ENCODE results near the gene STOML3.

Gene STOML3

DNA sequence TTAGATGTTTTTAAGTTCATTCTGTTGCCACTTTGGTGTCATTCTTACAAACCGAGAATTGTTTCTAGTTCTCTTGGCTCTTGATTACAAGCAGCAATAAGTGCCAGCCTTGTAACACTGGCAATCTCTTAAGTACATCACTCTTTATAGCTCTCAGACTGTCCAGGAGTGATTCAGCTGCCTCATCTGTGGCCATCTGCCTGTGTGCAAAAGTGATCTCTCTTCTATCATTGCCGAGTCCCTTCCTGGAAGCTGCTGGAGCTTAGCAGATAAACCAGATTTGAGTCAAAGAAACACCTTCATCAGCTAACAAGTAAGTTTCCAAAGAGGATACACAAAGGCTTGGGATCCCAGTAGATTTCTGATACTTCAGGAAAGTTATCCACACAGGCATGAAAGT is 23.2 kb downstream of the STOML3 start:
- no peak for DNase-seq (ENCODE audit: low spot score)
- no peak for TF ChIP-seq CTCF (IDR thresholded peaks at IDR 0.05)
- H3K27ac ChIP-seq: no peak overlapping the region
- H3K4me3 ChIP-seq: no peak overlapping the region

- no peak for DNase-seq (ENCODE audit: low spot score)
- no peak for TF ChIP-seq CTCF (IDR thresholded peaks at IDR 0.05)
- Histone ChIP-seq H3K4me3 (no peak overlapping the region), H3K27ac (no peak overlapping the region)
Measured at GRCh38 chr13:38965281-38965680, 25.4 kb downstream of the STOML3 start.

DNA sequence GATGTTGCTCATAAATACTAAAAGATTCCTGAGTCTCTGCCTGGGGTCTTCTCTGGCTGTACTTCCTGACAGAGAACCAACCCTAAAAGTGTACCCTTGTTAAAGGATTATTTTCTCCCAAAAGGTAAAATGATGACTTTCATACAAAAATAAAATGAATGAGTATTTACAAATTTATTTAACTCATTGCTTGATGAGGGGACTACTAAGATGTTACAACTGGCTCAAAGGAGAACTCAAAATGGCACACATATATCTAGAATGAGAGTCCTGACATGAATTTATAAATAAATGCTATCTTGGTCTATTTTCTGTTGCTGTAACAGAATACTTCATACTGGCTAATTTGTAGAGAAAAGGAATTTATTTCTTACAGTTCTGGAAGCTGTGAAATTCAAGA is 30.5 kb downstream of the STOML3 start:
- H3K4me3 ChIP-seq: no peak overlapping the region
- no peak for TF ChIP-seq CTCF (IDR thresholded peaks at IDR 0.05)
- no peak for DNase-seq (ENCODE audit: low spot score)
- no peak overlapping the region for H3K27ac ChIP-seq

DNA sequence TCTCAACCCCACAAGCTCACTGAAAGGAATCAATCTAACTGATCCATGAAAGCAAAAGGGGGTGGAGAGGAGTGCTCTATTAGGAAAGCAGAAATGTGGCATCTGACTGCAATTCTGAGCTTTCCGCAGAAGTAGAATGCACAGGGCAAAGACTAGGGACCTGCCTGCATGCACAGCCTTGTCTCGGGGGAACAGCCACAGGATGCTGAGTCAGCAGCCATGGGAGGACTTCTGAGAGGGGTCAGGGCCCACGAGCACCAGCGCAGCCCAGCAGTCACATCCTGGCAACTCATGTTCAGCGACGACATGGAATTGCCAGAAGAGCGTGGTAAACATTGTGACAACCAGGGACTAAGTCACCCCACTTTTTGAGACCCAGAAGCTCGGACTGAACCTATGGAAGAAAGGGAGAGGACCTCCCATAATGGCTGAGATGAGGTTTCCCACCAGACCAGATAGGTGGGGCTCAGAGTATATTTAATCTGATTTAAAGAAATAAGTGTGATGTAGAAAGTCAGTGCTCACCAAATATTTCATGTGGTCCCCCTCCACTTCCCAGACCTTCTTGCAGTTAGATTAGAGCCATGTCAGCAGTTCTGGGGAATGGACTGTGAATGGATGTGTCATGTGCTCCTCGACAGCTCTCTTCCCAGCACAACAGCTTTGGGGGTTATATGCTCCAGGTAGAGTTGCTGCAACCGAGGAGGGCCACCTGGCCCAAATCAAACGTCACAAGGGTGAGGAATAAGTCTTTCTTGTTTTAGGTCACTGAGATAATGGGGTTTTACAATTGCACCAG is 32.6 kb downstream of the STOML3 start:
- no peak for DNase-seq (ENCODE audit: low spot score)
- Histone ChIP-seq H3K4me3 (no peak overlapping the region), H3K27ac (no peak overlapping the region)
- no peak for TF ChIP-seq CTCF (IDR thresholded peaks at IDR 0.05)

GRCh38 chr13:38954844-38955243 is 35.8 kb downstream of the STOML3 start:
- DNase-seq (ENCODE audit: low spot score): no peak
- Histone ChIP-seq H3K4me3 (no peak overlapping the region), H3K27ac (no peak overlapping the region)
- no peak for TF ChIP-seq CTCF (IDR thresholded peaks at IDR 0.05)

- DNase-seq (ENCODE audit: low spot score): no peak
- Histone ChIP-seq H3K27ac (no peak overlapping the region), H3K4me3 (no peak overlapping the region)
- no peak for TF ChIP-seq CTCF (IDR thresholded peaks at IDR 0.05)
Measured at GRCh38 chr13:38954291-38954690, 36.3 kb downstream of the STOML3 start.

DNA sequence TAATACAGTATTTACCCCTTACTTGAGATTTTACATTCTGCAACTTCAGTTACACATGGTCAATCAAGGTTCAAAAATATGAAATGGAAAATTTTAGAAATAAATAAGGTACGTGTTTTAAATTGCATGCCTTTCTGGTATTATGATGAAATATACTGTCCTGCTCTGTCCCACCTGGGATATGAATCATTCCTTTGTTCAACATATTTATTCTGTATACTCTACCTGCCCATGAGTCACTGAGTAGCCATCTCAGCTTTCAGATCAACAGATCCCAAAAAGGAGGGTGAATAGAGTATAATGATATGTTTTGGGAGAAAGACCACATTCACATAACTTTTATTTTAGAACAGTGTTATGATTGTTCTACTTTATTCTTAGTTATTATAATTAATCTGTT is 37.8 kb downstream of the STOML3 start:
- no peak for TF ChIP-seq CTCF (IDR thresholded peaks at IDR 0.05)
- Histone ChIP-seq H3K27ac (no peak overlapping the region), H3K4me3 (no peak overlapping the region)
- DNase-seq (ENCODE audit: low spot score): no peak

All from coronary artery (tissue), 2 donors.